Fibroblast of skin of left quadriceps (primary cell): Measurements from ENCODE around the gene RNASE13.
A peak's percentile ranks its signal among the peaks of the same experiment; 100 is the strongest.
"Not testable (repeated sequence)": the region's sequence is repeated elsewhere in the genome, so short reads cannot be mapped to it uniquely, and the experiment has no call there.

ENCODE experiments used
- DNase-seq, 2 experiments: peaks; one replicate each; pipeline ENCODE4 v3.0.0-alpha.2; 2013; ENCODE audit warnings: low read depth in 2 of 2

Gene RNASE13

GRCh38 chr14:21042918-21043317 lies 8.3 kb upstream of the RNASE13 start:
- no peak for DNase-seq

DNA sequence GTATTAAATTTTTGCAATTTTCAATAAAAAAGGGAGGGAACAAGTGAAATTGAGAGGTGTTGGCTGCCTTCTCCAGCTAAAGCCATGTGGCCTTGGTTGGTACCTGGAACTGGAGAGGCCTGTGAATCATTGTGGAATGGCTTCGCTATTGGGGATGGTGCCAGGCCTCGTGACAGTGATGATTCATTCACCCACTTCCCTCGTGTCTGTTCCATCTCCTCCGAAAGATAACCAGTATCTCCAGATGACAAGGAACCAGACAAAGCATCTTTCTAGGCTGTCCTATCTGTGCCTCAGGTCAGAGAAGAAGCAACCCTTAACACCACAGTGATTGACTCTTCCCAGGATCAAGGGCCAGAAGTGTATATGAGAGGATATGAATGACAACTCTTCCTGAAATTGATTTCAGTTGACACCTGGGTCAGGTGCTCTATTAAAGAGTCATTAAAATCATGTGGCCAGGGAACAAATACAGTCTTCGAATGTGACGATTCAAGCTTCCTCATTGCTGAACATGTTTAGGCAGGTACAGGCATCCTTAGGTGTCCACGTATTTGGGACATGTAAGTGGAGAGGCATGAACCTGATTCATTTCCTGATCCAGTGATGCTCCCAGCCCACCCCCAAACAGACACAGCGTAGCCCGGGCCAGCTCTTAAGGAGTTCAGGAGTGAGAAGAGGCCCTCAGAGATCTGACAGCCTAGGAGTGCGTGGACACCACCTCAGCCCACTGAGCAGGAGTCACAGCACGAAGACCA lies 7.2 kb upstream of the RNASE13 start, which contains the start of gene RNASE7:
TSS of gene RNASE7 (plus strand) at position 687 of the 758 bp plus-strand sequence. CDS start 631 bp downstream, outside the sequence.
- DNase-seq, result no peak

GRCh38 chr14:21040941-21041340 lies 6.3 kb upstream of the RNASE13 start:
- not testable (repeated sequence) for DNase-seq

DNA sequence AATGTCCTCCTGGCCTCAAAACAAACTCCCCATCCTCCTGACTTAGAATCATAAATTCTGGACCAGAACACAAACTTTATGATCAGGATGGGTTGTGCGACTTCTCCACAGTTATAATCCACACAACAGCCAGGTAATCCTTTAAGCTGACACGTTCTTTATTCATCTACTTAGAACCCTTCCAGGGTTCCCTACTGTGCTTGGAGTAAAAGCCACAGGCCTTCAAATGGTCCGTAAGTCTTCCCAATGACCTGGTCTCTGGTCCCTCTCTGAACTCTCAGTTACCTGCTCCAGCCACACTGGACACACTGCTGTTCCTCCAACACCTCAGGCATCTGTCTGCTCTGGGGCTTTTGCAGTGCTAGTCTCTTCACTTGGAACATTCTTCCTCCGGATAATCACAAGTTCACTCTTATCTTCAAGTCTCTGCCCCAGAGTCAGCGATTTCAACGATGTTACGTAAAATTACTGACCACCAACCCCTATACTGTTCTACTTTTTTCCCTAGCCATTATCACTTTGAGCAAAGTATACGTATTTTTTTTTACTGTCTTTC lies 5.8 kb upstream of the RNASE13 start:
- no peak for DNase-seq

DNA sequence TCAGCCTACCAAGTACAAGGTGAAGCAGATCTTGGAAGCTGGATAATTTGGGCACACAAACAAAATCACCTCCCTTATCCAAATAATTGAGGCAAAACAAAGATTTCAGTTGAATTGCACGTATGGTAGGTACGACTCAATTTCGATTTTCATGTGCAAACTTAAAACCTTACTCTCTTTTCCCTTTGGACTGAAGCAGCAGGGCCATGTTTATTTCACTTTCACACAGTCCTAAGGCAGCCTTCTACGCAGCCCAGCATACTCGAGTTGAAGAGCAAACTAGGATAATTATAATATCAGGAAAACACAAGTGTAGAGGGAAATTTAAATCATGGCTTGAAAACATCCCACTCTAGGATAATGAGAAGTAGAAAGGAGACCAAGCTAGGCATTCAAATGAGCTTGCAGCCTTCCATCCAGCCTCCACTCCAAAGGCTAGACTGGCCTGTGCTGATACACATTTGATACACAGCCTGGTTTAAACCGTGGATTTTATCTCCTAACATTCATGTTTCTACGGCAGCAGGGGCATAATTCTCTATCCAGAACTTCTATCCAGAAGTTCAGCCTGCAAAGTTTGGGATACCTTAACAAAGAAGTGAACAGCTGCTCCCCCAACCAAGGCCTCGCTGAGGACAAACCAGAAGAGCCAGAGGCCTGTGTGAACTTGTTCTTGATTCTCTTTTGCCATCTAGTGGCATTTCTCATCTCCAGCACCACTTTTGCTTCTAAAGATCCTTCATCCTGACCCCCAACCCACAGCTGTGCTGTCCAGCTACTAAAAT lies 5.2 kb upstream of the RNASE13 start:
- DNase-seq, result peak in 1 of 2 experiments; percentile 43

DNA sequence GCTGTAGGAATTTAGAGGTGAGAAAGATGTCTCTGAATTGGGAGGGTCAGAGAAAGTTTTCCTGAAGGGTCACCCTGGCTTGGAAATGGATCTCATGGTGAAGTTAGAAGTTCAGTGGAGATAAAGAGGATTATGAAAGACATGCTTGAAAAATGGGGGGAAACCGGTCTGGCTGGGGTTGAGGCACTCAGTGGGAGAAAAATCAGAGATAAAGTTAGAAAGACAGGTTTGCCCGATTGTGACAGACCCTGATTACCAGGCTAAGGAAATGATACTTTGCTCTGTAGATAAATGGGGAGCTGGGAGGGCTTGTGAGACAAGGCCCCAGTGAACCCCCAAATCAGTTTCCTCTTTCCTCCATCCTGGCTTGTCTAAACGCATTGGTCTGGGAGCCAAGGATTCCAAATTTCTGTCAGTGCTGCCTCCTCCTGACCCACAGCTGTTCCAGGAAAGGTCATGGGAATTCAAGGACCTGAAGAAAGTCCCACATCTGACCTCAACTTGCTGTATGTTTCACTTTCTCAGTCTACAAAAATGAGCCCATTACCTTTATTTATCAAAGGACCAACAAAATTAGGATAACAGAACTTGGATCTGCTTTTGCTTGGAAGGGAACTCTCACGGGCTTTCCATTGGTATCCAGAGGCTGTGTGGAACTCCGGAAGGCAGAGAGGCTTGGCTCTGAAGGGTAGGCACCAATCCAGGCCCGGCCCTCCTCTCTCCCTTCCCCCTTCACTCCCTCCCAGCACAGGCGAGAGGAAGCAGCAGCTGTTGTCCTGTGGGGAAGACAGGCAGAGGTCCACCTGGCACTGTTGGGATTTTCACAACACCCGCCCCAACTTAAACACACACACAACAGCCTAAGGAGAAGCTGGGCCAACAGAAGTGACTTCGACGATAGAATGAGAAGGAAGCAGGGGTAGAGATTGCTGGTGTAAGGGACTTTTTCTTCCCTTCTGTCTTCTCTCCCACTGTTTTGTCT lies 4.1 kb upstream of the RNASE13 start:
- DNase-seq, result no peak

DNA sequence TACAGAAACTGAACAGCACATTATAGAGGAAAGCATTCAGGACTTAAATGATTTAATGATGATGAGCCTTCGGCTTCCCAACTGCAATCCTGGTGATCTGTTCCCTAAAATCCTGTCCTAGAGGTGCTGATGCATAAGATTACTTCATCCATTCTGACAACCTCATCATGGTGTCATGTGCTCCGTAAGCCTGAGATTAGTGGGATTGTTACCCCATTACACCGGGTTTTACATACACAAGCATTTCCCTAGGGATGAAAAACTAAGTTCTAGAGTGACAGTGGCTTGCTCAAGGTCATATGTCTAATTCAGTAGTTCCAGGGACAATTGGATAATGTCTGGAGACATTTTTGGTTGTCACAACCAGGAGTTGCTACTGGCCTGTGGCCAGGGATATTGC lies 2.5 kb upstream of the RNASE13 start:
- no peak for DNase-seq

DNA sequence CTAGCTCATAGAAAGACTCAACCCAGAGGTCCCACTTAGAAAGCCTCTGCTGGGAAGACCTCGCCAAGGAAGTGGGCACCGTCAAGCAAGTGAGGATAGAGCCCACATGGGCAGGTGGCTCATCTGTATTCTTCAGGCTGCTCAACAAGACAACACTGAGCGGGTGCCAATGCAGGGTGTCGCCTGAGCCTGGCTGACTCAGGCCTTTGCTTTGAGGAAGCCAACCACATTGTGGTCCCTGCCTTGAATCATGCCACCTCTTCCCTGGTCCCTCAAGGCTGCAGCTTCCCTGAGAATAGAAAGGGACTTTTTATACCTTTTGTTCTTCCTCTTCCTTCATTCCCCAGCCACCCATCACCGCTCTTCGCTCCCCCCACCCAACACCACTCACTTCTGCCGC lies 2.1 kb upstream of the RNASE13 start:
- no peak for DNase-seq

GRCh38 chr14:21033133-21033698 lies 1.4 kb downstream of the RNASE13 start:
- no peak for DNase-seq

- DNase-seq, result no peak
Observed at GRCh38 chr14:21032326-21033132, 2.1 kb downstream of the RNASE13 start.

DNA sequence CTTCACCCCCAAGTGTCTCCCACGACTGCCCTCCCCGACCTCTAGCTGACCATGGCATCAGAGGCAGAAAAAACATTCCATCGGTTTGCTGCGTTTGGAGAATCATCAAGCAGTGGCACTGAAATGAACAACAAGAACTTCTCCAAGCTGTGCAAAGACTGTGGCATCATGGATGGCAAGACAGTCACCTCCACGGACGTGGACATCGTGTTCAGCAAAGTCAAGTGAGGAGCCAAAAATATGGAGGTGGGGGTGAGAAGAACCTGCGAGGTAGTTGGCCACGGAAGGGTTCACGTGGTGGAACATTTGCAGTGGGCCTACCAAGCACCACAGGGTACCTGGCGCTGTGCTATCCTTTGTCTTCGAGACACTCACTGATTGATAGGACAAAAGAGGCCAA lies 4.1 kb downstream of the RNASE13 start:
- DNase-seq, result no peak

DNA sequence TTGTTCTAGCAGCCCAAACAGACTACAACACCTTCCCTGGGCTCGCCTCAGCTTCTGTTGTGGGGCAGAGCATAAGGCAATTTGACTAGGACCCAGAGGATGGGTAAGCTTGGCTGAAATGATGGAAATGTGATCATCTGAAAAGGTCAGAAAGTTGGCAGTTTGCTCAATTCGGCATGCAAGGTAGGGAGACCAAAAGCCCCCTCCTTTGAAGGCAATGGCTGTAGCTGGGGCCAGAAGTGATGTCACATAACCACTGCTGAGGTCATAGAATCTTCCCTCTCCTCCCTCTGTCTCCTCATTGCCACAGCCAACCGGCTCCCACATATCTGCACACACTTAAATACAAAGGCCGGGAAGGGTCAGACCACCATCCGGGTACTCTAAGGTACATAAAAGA lies 4.7 kb downstream of the RNASE13 start, which contains the start of gene TPPP2:
TSS of gene TPPP2 (plus strand) at position 301 of the 400 bp plus-strand sequence. CDS start 365 bp downstream, outside the sequence.
- DNase-seq, result no peak

DNA sequence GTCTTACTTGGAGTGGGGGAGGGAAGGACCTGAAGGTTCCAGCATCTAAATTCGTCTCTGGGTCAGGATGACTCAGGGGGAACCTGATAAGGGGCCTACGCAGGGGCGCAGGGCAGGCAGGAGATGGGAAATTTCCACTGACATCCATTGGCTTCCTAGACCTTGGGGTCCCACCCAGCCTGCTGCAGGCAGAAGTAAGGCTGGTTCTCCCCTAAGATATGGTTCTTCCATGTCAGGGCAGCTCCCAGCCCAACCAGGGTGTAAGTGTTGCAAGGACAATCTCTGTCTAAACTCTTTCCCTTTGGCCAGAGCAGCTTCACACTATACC lies 7.7 kb downstream of the RNASE13 start:
- DNase-seq, result no peak

GRCh38 chr14:21026274-21026987 lies 8.2 kb downstream of the RNASE13 start:
- no peak for DNase-seq

DNA sequence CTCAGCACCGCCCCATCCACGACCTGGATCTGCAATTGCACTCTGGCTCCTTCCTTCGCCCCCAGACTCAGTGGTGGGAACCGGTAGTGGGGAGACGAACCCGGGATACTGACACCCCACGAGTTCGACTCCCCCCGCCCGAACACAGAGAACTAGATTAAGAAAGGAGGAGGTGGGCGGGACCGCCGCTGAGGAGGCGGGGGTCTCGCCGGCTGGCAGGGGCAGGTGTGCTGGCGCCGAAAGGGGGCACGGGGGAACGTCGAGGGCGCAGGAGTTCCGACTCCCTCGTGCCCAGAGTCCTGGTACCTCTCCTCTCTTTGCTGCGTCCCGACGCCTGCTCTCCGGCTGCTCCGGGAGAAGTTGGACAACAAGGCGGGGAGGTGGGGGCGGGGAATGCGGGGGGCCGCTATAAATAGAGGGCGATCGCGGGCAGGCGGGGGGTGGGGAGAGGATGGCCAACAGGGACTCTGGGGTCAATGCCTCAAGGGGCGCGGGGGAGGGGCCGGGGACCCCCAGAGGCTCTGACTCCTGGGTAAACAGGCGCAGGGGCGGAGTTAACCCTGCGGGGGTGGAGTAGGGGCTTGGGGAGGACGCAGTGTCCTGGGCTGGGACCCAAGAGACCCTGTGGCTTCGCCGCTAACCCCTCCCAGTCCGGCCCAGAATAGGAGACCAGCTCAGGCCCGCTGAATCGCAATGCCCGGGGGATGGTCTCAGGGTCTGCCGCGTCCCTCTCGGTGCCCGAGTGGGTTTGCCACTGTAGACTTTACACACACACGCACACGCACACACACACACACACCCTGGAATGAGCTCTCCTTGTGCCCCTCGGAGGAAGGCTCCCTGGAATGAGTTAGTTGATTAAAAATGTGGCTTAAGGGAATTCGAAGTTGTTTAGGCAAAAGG lies 9.0 kb downstream of the RNASE13 start:
- no peak for DNase-seq

GRCh38 chr14:21024585-21025370 lies 9.8 kb downstream of the RNASE13 start, which contains the start of gene NDRG2:
Gene NDRG2 (minus strand): TSS chr14:21025061. CDS start chr14:21023315, 1,746 bp downstream.
- no peak for DNase-seq

- no peak for DNase-seq
Observed at GRCh38 chr14:21023817-21024584, 10.6 kb downstream of the RNASE13 start.
